Posterior vena cava (tissue), 2 donors: ENCODE measurements around the gene TCEAL9. TPM values are rescaled to one million over a fixed set of nuclear protein-coding genes. Genes with fewer than 3 reads are reported as not detected.

ENCODE experiments used
- DNase-seq: peaks from one replicate; pipeline ENCODE4 v3.0.0-alpha.2; 2020; ENCODE audit warnings: low spot score
- intact Hi-C, 2 donors: fragments of 100-400 bp; cut with DNase I; formaldehyde crosslinking; loops; one replicate each; pipeline versions ENCODE4 v1.14.1 to v1.14.2; 2022 to 2023
- total RNA-seq, 2 donors: library from RNA; stranded (reverse); fragmentation: NEBNext Ultra II Directional; extraction: Animal tissue kit (Norgen Biotek cat#: 25700); gene quantifications; one replicate each; pipeline ENCODE4 v1.2.1, GENCODE V29; 2021
- donor health status: DM: yes; HTN: yes; CAD: no.
- donor health status: DM: yes; HTN: yes; CAD: no.

The TCEAL9 gene
- total RNA-seq, 2 donors from 2014 or later = 45.8 to 54.6 TPM

DNA sequence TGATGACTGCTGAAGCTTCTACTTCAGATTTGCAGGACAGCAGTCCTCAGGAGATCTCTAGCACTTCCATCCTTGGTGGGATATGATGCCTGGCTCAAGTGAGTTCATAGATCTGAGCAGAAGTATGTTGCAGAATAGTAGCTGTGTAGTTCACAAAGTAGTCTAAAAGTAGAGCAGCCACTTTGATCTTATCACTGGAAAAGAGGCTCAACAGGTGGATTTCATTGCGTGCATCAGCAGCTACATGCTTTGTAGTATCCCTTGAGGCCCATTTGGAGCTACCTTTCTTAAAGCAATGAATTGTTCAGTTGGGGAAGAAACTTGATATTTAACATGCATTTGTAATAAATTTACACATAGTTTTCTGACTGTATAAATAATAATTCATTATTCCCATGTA is 50.0 kb downstream of the TCEAL9 start:
- intact Hi-C loops = no loop called here
- no peak for DNase-seq

DNA sequence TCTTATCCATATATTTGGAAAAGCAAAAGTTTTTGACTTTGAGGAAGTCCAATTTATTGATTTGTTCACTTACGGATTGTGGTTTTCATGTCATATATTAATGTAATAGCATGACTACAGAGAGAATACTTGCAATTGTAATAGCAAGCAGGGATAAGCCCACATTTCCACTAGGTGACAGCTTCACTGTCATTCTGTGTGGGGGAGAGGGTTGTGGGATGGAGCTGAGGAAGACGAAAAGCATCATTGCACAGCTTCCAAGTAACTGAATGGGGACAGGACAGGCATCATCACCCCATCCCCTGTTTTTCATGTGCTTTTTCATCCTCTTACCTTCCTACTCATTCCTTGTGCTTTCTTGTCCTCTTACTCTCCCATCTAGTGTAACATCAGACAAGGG is 51.5 kb downstream of the TCEAL9 start:
- intact Hi-C loops = no loop called here
- DNase-seq = no peak

Other genes starting within 250 kb of the TCEAL9 start
- gene BEX4, start 141.4 kb upstream of the TCEAL9 start, total RNA-seq = 10 to 100 TPM; 22.2 to 22.9 TPM
- 10 to 100 TPM; 41.1 to 51.6 TPM for gene TCEAL8, start 101.4 kb upstream of the TCEAL9 start, total RNA-seq
- under 1 TPM; 0.33 to 0.46 TPM for gene TCEAL5, start 79.8 kb upstream of the TCEAL9 start, total RNA-seq
- gene BEX2, start 45.5 kb upstream of the TCEAL9 start, total RNA-seq = under 1 TPM in 1 of 2 donors, not detected in 1; 0.57 TPM
- gene TCEAL7, start 26.3 kb upstream of the TCEAL9 start, total RNA-seq = 10 to 100 TPM in 1 of 2 donors, 1 to 10 TPM in 1; 7.5 to 11.6 TPM
- 10 to 100 TPM; 45.2 to 85.3 TPM for gene BEX3, start 20.0 kb downstream of the TCEAL9 start, total RNA-seq
- gene RAB40A, start 163.0 kb downstream of the TCEAL9 start, total RNA-seq = 10 to 100 TPM in 1 of 2 donors, 1 to 10 TPM in 1; 6.5 to 19.7 TPM
- 100 to 1,000 TPM; 197 to 336 TPM for gene TCEAL4, start 229.0 kb downstream of the TCEAL9 start, total RNA-seq